Keratinocyte (primary cell): ENCODE results near the gene PDE1A.

Experiments used
- CTCF ChIP-seq, 3 experiments: IDR thresholded peaks in 1 of 3; conservative IDR thresholded peaks in 1 of 3; optimal IDR thresholded peaks in 1 of 3; 2 replicates in 2 of 3; 3 replicates in 1 of 3; pipeline versions ENCODE3 to v1.5.1; 2011; ENCODE audit warnings: low read length in 3 of 3, mild to moderate bottlenecking in 3 of 3, moderate library complexity in 2 of 3, control low read depth in 1 of 3, inconsistent platforms in 1 of 3; ENCODE audit not compliant: insufficient read depth in 2 of 3; ENCODE audit errors: extremely low read depth in 1 of 3
- EZH2 ChIP-seq: IDR thresholded peaks from one replicate; pipeline ENCODE4 v1.6.1; 2012; ENCODE audit warnings: inconsistent platforms, mild to moderate bottlenecking, low read length, moderate library complexity

GRCh38 chr2:182426082-182426917 is 536 bp downstream of the PDE1A start:
- TF ChIP-seq CTCF (optimal IDR thresholded peaks at IDR 0.05 in 1 of 3, IDR thresholded peaks at IDR 0.05 in 1 of 3, conservative IDR thresholded peaks at IDR 0.05 in 1 of 3; ENCODE audit: extremely low read depth in 1 of 3, insufficient read depth in 2 of 3, low read length in 3 of 3) (no peak), EZH2 (no peak)
